ENCODE measurements around the gene RORC. TPM values are rescaled to one million over a fixed set of nuclear protein-coding genes. Genes with fewer than 3 reads are reported as not detected.

Gene RORC
- total and polyA plus RNA-seq, 12 donors: 0.06 to 15.1 (median 2.9) TPM

DNA sequence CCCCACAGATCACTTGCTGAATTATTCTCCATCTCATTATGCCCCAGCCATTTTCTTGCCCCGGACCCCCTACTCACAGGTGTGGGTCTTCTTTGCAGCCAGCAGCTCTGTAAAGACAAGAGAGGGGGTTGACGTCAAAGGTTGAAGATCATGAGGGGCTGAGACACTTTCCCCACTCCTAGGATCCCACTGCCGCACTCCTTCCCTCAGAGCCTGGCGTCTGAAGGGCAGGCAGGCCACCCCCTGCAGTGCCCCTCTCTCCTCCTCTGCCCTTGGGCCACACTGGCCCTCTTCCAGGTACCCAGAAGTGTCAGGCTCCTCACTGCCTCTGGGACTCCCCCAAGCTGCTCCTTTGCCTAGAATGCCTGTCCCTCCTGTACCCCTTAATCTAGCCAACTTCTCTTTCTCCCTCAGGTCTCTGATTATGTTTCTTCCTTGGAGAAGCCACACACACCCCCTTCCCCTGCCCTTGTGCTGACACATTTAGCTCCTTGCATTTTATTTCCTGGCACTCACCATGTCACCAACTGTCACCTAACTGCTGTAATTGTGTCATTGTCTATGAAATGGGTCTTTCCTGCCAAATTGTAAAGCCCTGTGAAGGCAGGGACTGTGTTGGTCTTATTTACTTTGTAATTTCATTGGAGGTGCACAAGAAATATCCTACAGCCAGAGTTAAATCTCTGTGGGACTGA lies 2.1 kb downstream of the RORC start:
- Histone ChIP-seq H3K27me3 (no peaks in the 10 kb centered on the region), H3K27ac (no peak overlapping the region), H3K9me3 (replicated peaks in 1 of 3) (no peaks in the 10 kb centered on the region), H3K4me1 (replicated peaks in 1 of 2) (peaks cover 0 to 7% of the 10 kb centered on the region in 2 donors), H3K4me3 (no peak overlapping the region), H3K36me3 (replicated peaks in 1 of 2) (no peaks in the 10 kb centered on the region)
- no peak for TF ChIP-seq POLR2A (IDR thresholded peaks at IDR 0.05)
- TF ChIP-seq, protein P1, sequence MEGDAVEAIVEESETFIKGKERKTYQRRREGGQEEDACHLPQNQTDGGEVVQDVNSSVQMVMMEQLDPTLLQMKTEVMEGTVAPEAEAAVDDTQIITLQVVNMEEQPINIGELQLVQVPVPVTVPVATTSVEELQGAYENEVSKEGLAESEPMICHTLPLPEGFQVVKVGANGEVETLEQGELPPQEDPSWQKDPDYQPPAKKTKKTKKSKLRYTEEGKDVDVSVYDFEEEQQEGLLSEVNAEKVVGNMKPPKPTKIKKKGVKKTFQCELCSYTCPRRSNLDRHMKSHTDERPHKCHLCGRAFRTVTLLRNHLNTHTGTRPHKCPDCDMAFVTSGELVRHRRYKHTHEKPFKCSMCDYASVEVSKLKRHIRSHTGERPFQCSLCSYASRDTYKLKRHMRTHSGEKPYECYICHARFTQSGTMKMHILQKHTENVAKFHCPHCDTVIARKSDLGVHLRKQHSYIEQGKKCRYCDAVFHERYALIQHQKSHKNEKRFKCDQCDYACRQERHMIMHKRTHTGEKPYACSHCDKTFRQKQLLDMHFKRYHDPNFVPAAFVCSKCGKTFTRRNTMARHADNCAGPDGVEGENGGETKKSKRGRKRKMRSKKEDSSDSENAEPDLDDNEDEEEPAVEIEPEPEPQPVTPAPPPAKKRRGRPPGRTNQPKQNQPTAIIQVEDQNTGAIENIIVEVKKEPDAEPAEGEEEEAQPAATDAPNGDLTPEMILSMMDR (IDR thresholded peaks at IDR 0.05): no peak
- WGBS, 4 donors: 38 to 48% (median 44%) methylated on average over 4 of the region's 4 CpGs
- intact Hi-C loops (cut with DNase I): no loop called here
- no peak for DNase-seq

DNA sequence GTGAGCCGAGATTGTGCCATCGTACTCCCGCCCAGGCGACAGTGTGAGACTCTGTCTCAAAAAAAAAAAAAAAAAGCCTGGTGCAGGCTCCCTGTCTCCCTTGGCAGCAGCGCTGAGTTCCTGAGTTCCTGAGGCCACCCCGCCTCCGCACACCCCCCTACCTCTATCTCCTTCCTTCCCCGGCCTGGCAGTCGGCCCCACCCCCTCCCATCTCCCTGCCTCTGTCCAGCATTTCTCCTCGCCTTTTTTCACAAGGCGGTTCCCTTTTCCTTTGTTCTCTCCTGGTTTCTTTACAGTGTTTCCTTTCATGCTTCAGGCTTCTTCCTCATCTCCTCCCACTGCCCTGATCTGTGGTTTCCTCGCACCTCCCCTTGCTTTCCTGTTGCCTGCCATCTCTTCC lies 2.7 kb downstream of the RORC start:
- Histone ChIP-seq H3K9me3 (replicated peaks in 1 of 3) (no peaks in the 10 kb centered on the region), H3K27ac (no peak overlapping the region), H3K27me3 (no peaks in the 10 kb centered on the region), H3K36me3 (replicated peaks in 1 of 2) (no peaks in the 10 kb centered on the region), H3K4me3 (no peak overlapping the region), H3K4me1 (replicated peaks in 1 of 2) (peaks cover 0 to 7% of the 10 kb centered on the region in 2 donors)
- intact Hi-C loops (cut with DNase I): no loop called here
- no peak for TF ChIP-seq POLR2A (IDR thresholded peaks at IDR 0.05)
- TF ChIP-seq, protein P1 (IDR thresholded peaks at IDR 0.05): no peak
- peak; percentile 57 to 91 (median 83) for DNase-seq
- 1 to 8% (median 3%) methylated on average over 8 to 12 of the region's 12 CpGs for WGBS, 4 donors

DNA sequence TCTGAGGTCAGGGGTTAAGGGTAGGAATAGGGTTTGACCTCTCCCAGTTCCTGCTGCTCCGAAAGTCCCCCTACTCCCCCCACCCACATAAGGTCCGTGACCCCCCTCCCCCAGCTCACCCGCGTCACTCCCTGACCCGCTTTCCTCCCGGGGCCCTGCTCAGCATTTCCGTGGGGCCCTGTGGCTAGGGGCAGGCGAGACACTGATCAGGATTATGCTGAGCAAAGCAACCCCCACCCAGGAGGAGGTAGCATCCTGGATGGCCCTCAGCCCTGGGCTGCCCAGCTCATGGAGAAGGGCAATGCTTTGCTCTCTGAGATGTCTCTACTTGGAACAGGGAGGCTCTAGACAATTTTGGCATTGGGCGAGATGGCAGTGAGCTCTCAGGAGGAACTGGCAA lies 3.7 kb downstream of the RORC start:
- intact Hi-C loops (cut with DNase I): no loop called here
- Histone ChIP-seq H3K4me1 (replicated peaks in 1 of 2) (peaks cover 0 to 7% of the 10 kb centered on the region in 2 donors), H3K27me3 (no peaks in the 10 kb centered on the region), H3K36me3 (replicated peaks in 1 of 2) (no peaks in the 10 kb centered on the region), H3K27ac (no peak overlapping the region), H3K9me3 (replicated peaks in 1 of 3) (no peaks in the 10 kb centered on the region), H3K4me3 (no peak overlapping the region)
- no peak for TF ChIP-seq POLR2A (IDR thresholded peaks at IDR 0.05)
- no peak for DNase-seq
- 52 to 63% (median 57%) methylated on average over 1 to 9 of the region's 9 CpGs for WGBS, 4 donors

DNA sequence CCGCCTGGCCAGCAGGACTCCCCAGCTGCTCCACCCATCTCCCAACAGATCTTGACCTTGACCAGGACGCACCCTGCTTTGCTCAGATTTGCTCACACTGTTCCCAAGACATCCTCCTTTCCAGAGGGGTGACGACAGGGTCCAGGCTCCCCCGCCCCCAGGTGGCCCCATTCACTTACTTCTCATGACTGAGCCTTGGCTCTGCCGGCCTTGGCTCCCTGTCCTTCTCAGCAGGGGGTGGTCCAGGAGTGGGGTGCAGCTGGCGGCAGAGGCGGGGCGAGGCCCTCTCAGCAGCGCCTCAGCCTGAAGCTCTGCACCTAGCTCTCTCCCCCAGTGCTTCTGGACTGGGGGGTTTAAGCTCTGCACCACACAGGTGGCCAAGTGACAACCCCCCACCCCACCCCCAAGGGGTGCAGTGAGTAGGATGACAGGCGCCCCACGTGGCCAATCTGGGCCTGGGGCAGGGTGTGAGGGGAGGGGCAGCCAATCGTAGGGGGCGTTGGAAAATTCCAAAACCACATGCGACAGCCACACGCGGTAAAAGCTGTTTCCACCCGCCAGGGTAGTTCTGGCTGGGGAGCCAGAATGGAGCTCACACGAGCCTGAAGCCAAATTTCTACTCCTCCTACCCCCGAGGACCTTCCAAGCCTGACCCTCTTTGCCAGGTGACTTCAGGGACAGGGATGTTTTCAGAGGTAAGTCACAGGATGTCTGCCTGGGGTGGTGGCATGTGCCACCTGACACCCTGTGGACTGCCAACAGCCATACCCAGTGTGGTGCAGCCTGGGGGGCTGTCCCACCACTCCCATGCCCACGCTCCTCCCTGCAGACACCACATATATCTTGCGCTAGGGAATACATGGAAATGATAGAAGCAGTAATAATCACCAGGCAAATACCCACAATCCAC lies 5.6 kb downstream of the RORC start:
- no peak for TF ChIP-seq POLR2A (IDR thresholded peaks at IDR 0.05)
- TF ChIP-seq, protein P1 (IDR thresholded peaks at IDR 0.05): no peak
- WGBS, 4 donors: 57 to 69% (median 64%) methylated on average over 8 to 21 of the region's 21 CpGs

More for the DNA sequence above, 5.6 kb downstream of the RORC start:
- DNase-seq: no peak
- no peaks in the 10 kb centered on the region for H3K27me3 ChIP-seq
- H3K4me3 ChIP-seq: no peak overlapping the region
- peaks cover 0 to 7% of the 10 kb centered on the region in 2 donors for H3K4me1 ChIP-seq (replicated peaks in 1 of 2)
- no peaks in the 10 kb centered on the region for H3K36me3 ChIP-seq (replicated peaks in 1 of 2)
- H3K27ac ChIP-seq: no peak overlapping the region
- intact Hi-C loops (cut with DNase I): no loop called here
- no peaks in the 10 kb centered on the region for H3K9me3 ChIP-seq (replicated peaks in 1 of 3)
